NOMO-1 treated with DMSO at 0.1 percent for 48 hours (cell line): ENCODE measurements around the gene EZH2.

ENCODE experiments used
- DNase-seq: peaks from one replicate; lab custom pipeline; 2025; ENCODE audit not compliant: unreplicated experiment; lab: John Stamatoyannopoulos, UW

Gene EZH2

DNA sequence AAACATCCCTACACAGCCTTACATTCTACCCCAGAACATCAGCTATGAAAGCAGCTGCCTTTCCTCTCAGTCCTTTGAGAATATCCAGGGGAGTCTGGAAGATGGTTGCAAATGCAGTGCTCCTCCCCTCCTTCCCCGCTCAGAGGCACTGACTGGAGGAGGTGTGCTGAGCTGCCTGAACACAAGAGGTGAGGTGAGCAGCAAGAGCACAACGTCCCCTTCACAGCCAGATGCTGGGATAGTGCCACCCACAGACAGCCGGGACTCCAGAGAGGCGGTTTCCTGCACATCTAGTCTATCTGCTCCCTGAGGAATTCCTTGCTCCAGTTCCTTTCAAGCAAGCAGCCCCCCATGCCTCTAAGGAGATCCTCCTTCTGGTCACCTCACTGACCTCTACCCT lies 74.2 kb downstream of the EZH2 start:
- no peak for DNase-seq

DNA sequence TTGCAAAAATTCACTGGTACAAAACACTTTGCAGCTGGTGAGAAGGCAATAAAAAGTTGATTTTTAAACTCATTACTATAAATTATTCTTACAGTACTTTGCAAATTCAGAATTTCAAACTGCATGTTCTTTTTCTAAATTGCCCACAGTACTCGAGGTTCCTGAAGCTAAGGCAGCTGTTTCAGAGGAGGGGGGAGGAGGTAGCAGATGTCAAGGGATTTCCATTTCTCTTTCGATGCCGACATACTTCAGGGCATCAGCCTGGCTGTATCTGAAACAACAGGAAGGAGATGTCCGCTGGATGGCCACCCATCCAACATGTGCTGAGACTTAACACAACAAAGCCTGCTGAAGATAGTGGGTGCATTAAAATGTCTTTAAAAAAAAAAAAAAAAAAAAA lies 76.7 kb downstream of the EZH2 start:
- DNase-seq, result no peak

DNA sequence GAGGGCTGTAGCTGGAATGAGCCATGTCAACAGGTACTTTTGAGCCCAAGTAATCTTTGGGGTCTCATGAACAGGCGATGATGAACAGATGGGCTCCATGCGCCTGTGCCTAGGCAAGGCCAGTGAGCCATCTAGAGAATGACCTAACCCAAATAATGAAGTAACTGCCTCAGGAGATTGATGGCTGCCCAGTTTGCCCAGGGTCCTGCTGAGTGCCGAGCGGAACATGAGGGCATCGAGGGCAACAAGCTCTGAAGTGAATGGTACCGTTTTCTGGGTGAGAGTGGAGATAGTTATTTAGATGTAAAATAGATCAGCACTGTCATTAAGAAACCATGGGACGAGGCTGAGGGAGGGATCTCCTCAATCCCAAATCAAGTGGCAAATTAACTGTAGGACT lies 77.9 kb downstream of the EZH2 start:
- no peak for DNase-seq

DNA sequence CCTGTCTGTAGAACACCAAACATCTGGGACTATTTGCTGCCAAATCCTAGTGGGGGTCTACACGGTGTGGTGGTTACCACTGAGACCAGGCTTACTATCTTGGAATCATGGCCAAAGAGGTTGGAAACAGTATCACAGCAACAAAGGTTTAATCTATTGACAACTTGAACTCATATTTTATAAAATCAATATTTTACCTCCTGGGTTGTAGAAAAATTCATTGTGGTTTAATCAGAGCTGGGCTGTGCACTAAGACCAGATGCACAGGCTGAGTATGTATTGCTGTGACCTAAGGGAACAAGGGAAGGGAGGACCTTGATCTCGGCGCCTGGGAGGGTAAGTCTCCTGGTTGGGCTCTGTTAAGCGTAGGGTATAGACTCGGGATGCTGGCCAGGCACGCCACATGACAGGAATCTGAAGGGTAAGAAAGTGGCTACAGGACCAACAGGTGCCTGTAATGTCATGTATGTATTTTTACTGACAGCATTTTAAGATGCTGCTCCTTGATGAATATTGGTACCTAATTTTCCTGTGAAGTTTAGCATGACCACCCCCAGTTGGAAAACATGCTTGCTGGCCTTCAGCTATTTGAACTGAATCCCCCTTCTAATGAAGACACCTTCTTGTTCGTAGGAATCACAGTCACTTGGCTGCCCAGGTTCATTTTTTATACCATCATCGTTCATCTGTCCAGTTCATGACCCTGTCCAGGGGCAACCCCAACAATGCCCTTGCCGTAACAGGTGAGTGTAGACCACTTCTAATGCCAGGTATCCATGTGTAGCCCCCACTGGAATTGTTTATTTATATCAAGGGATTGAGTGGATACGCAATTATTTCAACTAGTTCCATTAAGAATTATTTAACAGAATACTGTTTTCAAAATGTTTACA lies 79.5 kb downstream of the EZH2 start:
- no peak for DNase-seq

DNA sequence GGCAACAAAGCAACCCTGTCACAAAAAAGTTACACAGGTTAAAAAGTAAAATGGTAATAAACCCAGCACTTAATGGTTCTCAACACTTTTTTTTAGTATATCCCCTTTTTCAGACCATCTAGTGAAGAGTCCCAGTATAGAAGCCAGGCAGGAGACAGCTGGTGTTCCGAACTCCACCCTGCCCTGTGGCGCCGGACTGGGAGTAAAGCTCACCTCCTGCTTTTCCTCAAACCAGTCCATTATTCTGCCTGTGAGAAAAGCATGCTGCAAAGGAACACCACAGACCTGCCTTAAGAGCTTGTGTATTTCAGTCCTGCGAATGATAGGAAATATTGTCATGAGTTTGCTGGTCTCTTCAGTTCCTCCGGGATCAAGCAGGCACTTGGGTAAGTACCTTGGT lies 81.0 kb downstream of the EZH2 start:
- DNase-seq, result no peak

DNA sequence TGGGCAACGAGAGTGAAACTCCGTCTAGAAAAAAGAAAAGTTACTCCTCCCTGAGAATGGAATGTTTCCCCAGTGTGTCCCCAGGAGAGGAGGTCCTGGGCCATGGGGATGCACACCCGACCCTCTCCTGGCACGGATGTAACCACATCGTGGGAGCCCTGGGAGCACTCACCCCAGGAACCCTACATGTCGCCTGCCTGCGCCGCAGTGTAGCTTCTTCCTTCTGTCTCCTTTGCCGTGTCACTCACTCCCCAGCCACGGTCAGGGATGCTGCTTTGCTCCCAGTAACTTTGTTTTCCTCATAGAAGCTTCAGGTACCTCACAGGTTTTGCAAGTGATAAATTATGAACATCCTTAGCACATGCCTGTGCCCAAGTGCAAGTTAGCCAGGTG lies 82.0 kb downstream of the EZH2 start:
- no peak for DNase-seq

DNA sequence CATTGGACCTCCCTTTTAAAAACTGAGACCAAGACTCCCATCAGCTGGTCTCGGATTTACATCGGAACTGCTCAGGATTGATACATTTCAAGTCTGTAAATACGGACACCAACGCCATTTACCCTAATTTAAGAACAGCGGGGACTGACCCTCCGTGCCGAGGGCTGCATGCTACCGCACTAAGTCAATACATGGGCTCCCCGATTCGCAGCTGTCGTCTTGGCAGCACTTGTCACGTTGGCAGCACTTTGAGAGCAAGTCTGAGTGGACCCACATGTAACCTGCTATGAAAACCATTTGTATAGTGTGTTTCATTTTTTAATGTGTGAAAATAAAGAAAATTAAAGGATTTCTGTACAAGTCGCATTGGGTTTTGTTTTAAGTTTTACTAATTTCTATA lies 83.4 kb downstream of the EZH2 start:
- DNase-seq, result no peak

DNA sequence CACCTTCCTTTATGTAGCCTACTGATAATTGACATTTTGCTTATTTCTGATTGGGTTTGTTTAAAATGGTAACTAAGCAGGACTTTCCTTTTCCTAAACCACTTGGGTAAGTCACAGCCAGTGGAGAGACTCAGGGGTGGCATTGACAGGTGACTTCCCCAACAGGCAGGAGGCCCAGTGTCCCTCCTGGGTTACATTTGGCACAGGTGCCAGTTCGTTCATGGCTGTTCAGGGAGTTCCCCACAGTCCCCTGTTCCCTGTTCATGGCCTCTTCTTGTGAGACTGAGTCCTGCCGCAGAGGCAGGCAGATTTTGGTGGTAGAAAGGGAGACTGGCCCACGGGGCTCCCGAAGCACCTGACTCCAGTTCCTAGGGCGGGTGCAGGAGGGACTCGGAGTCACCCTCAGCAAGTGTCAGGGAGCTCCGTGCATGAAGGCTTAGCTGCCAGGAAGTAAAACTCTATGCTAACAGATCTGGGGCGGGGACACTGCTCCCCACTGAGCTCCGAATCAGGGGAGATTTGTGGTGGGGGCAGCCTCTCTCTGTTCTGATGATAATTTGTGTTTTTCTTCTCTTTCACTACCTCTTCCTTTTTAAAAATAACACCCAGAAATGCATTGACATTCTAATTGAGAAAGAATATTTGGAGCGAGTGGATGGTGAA lies 84.1 kb downstream of the EZH2 start:
- no peak for DNase-seq

DNA sequence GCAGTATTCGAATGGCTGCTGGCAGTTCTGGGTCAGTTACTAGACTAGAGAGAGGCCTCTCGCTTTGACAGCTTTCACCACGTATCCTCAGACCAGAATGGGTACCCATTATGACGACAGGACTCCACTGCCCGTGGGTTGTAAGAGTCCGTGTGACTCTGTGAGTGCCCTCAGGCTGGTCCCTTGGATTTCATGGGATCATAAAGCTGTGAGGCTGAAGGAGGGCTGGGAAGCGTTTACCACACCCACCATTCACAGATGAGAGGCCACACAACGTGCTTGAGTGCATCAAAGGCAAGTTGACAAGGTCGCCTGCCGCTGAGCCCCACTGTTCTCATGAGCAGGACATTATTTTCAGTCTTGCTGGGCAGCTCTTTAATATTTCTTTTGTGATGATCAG lies 87.2 kb downstream of the EZH2 start:
- no peak for DNase-seq

DNA sequence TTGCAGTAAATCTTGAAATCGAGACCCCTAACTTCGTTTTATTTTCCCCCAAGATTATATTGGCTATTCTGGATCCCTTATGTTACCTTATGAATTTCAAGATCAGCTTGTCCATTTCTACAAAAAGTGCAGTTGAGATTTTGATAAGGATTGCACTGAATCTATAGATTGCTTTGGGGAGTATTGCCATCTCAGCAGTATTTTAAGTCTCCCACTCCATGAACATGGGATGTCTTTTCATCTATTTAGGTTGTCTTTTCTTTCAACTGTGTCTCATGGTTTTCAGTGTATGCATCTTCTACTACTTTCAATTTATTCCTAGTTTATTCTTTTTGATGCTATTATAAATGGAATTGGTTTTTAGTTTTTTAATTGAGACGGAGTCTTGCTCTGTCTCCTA lies 89.6 kb downstream of the EZH2 start:
- no peak for DNase-seq

DNA sequence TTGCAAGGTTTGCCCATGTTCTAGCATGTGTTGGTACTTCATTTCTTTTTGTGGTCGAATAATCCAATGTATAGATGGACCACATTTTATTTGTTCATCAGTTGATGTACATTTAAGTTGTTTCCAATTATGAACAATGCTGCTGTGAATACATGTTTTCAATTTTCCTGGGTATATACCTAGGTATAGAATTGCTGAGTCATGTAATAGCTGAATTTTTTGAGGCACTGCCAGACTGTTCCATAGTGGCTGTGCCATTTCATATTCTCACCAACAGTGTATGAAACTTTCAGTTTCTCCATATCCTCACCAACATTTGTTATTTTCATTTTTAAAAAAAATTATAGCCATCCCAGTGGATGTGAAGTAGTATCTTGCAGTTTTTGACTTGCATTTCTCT lies 90.5 kb downstream of the EZH2 start:
- no peak for DNase-seq

DNA sequence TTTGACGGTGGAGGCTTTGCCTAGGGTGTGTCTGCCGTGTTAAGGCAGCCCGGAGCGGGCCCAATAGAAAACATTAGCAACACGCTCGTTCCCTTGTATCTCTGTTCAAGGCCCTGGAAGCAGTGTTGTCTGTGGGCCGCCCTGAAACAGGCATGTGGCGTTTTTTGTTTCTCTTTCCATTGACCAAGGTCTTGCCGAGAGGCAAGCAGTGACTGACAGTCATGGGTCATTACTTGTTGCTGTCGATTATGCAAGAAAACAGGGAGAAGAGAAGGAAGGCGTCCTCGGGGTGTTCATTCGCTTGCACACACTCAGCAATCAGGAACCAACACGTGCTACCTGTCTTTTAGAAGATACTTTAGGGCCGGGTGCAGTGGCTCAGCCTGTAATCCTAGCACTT lies 92.5 kb downstream of the EZH2 start:
- DNase-seq, result no peak

DNA sequence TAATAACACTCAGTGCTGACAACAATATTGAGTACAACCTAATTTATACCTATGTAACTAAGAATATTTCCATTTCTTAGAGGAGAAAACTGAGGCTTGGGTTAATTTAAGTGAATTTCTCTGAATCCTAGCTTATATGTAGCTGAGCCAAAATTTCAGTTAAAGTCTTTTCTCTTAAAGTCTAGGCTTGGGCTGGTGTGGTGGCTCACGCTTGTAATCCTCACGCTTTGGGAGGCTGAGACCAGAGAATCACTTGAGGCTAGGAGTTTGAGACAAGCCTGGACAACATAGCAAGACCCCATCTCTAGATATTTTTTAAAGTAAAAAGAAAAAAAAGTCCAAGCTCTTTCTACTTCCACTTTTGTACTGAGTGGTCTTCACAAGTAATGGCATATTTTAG lies 93.2 kb downstream of the EZH2 start:
- no peak for DNase-seq

DNA sequence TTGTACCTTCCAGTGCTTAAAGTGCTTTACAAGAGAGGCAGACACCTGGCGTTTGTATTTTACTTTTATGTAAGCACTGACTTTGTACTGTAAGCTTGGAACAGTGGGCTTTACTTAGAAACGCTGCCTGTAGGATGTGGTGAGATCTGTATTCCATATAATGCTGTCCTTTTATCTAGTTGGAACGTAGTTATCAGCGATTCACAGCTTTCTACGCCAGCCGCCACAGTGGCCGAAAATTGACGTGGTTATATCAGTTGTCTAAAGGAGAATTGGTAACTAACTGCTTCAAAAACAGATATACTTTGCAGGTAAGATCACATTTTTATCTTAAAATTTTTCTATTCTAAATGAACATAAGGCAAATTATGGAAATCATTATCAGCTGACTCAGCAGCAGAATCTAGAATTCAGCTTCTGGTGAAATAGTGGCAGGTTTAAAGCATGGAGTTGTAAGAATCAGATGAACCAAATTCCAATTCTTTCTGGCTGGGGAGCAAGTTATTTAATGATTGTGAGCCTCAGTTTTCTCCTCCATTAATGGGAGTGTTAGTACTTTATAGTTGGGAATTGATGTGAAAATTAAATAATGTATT lies 93.9 kb downstream of the EZH2 start:
- DNase-seq, result no peak

DNA sequence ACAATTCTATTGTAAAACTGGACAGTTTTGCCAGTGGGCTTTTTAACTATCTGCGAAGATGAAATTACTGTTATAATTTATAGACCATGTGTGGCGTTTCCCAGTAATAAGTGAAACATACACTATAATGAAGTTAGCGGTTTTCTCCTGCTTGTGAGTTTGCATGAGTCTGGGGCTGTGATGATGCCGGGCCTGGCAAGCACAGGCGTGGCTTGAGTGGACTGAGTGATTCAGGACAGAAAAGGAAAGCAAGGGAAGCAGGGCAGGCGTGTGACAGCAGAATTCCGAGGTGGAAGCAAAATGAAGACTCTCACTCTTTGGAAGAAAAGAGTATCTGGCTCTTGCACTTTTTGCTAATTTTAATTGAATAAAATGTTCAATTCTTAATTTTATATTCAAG lies 94.9 kb downstream of the EZH2 start:
- DNase-seq, result no peak

DNA sequence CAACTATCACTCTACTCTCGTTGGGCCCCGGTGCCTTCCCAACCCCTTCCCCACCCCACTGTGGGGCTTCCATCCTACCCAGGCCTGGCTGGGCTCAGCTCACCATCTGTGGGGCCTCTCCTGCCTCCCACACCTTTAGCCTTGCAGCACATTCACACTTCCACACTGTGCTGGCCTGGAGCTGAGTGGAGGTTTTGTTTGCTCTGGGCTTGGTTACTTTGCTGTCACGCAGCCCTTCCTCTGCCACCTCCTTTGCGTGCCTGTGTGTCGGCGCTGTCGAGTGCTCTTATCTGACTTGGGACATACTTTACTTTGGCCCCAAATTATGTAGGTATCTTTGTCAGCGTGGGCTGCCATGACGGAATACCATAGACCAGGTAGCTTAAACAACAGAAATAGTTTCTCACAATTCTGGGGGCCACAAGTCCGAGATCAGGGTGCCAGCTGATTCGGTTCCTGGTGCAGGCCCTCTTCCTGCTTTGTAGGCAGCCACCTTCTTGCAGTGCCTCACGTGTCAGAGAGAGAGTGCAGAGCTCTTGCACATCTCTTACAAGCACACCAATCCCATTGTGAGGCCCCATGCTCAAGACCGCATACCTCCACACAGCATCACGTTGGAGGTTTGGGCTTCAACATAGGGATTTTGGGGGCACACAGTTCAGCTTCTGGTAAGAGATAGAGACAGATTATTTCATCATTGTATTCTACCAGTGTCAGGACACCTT lies 96.4 kb downstream of the EZH2 start:
- no peak for DNase-seq

DNA sequence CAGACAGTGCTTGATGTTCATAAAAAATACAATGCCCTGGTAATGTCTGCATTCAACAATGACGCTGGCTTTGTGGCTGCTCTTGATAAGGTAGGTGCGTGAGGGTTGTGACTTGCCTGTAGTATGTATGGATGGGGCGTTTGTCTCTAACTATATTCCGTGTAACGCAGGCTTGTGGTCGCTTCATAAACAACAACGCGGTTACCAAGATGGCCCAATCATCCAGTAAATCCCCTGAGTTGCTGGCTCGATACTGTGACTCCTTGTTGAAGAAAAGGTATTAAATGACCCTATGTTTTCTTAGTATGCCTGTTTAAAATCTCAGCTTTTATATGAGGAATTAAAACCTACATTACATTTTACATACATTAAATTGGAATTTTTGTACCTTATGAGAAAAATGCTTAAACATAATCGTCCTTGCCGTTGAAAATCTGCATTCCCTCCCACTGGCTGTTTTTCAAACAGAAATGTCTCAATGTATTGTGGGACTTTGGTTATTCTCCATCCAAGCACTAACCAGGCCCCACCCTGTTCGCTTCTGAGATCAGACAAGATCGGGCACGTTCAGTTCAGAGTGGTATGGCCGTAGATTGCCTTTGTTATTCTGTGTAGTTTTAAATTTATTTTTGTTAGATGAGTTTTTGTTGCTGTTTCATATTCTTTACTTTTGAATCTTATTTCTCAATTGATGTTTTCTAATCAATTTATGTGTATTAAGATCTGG lies 100.1 kb downstream of the EZH2 start:
- DNase-seq, result no peak

DNA sequence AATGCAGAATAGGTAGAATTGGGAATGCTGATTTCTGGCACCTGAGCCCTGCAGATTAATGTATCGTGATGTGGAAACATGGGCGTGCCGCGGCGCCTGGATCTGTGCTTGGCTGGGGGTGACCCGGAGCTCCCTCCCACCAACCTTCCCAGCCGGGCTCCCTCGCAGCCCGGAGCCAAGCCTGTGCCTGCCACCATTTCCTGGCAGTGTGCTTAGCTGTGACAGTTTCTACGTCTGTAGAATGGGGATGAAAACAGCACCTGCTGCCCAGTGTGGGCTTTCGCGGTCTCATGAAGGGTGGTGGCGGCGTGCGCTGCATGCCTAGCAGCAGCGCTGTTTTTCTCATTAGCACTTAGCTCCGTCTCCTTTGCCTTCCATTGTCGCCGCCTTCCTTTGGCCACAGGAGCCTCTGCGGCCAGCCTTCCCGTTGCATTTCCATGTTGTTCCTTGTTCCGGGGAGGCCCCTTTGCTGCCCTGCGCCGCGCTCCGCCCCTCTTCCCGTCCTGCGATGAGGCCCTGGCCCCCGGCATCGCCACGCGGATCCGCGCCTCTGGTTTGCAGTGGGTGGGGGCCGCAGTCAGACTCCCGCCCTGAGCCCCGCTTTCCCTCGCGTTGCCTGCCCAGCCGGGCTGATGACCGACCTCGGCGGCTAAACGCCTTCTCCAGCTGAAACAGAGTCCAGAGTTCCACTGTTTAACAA lies 101.2 kb downstream of the EZH2 start:
- no peak for DNase-seq

DNA sequence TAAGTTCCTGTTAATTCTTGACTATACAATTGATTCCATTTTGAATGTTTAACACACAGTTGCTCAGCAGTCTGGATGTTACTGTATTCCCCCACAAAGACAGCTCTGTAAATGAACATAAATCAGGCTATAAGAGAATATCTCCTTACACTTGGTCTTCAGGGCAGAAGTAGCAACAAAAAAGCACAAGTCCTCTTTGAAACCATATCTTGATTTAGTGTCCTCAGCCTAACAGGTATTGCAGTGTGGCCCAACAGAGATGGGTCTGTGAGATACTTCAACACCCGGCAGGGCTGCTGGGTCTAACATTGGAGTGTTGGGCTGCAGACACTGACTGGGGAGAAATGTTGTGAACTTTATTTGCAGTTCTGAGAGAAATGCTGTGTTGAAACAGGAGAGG lies 109.6 kb downstream of the EZH2 start:
- DNase-seq, result no peak

DNA sequence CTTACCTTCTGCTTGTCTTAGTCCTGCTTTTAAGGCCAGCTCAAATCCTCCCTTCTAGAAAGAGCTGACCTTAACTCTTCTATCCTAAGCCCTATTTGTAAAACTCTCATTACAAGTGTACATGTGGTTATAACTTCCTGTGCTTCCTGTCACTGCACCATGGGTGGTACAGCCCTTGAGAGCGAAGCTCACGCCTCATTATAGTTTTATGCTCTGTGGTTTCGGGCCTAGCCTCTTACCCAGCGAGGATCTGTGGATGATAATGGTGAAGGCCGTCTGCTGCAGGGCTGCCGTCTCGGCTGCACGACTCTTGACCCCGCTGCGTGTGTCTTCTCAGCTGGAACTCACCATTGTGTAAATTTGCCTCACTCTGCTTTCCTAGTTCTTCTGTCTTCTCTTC lies 110.8 kb downstream of the EZH2 start:
- DNase-seq, result no peak
